Keratinocyte (primary cell): ENCODE results near the gene PHACTR2. TPM values are rescaled to one million over a fixed set of nuclear protein-coding genes. Genes with fewer than 3 reads are reported as not detected.

Source experiments
- DNase-seq: peaks from one replicate; pipeline ENCODE4 v3.0.0-alpha.2; 2011; ENCODE audit warnings: low read depth, missing footprints, low spot score
- FAIRE-seq: peaks from 2 replicates; lab custom pipeline; 2011; peaks lifted over from hg19 to GRCh38; lab: Jason Lieb, UNC
- H2AFZ ChIP-seq: 2 replicates; pipeline ENCODE4 v1.6.0; 2012; ENCODE audit warnings: low read length, control low read depth, inconsistent platforms; ENCODE audit not compliant: control insufficient read depth
- H3K27ac ChIP-seq: 2 replicates; pipeline ENCODE4 v1.5.1; 2011; ENCODE audit warnings: low read length; ENCODE audit not compliant: control insufficient read depth, insufficient read depth
- H3K27me3 ChIP-seq: 3 replicates; pipeline ENCODE4 v1.6.0; 2011; ENCODE audit warnings: low read length; ENCODE audit not compliant: control insufficient read depth, insufficient read depth; ENCODE audit errors: extremely low read depth
- H3K36me3 ChIP-seq, 2 experiments: 2 replicates in 1 of 2; 3 replicates in 1 of 2; pipeline ENCODE4 v1.5.1; 2011; ENCODE audit warnings: low read length in 2 of 2, mild to moderate bottlenecking in 1 of 2; ENCODE audit not compliant: control insufficient read depth in 2 of 2, insufficient read depth in 2 of 2; ENCODE audit errors: extremely low read depth in 1 of 2
- H3K4me1 ChIP-seq: 3 replicates; pipeline ENCODE4 v1.5.1; 2011; ENCODE audit warnings: low read length; ENCODE audit not compliant: control insufficient read depth, insufficient read depth; ENCODE audit errors: extremely low read depth
- H3K4me2 ChIP-seq: 3 replicates; pipeline ENCODE4 v1.6.0; 2011; ENCODE audit warnings: low read depth, low read length; ENCODE audit not compliant: control insufficient read depth, insufficient read depth; ENCODE audit errors: extremely low read depth
- H3K4me3 ChIP-seq, 3 experiments: fragments of 200-600 bp in 1 of 3; sonication (generic) in 1 of 3; 2 replicates in 2 of 3; 3 replicates in 1 of 3; pipeline ENCODE4 v1.5.1; 2011 to 2016; ENCODE audit warnings: low read length in 3 of 3, mild to moderate bottlenecking in 3 of 3, control low read depth in 2 of 3, inconsistent platforms in 1 of 3, low read depth in 1 of 3, mixed read lengths in 1 of 3, mixed run types in 1 of 3, moderate library complexity in 1 of 3; ENCODE audit not compliant: control insufficient read depth in 2 of 3, insufficient read depth in 2 of 3; ENCODE audit errors: extremely low read depth in 1 of 3
- H3K79me2 ChIP-seq: 2 replicates; pipeline ENCODE4 v1.6.0; 2012; ENCODE audit warnings: low read length; ENCODE audit not compliant: control insufficient read depth, insufficient read depth
- H3K9ac ChIP-seq: 3 replicates; pipeline ENCODE4 v1.6.0; 2011; ENCODE audit warnings: low read length; ENCODE audit not compliant: control insufficient read depth, insufficient read depth; ENCODE audit errors: extremely low read depth
- H3K9me1 ChIP-seq: 3 replicates; pipeline ENCODE4 v1.6.0; 2011; ENCODE audit warnings: low read length; ENCODE audit not compliant: control insufficient read depth, insufficient read depth; ENCODE audit errors: extremely low read depth
- H3K9me3 ChIP-seq: 2 replicates; pipeline ENCODE4 v1.5.1; 2012; ENCODE audit warnings: low read depth, low read length; ENCODE audit not compliant: control insufficient read depth
- H4K20me1 ChIP-seq: 3 replicates; pipeline ENCODE4 v1.6.0; 2011; ENCODE audit warnings: low read length; ENCODE audit not compliant: control insufficient read depth, insufficient read depth; ENCODE audit errors: extremely low read depth
- EZH2 ChIP-seq: IDR thresholded peaks from one replicate; pipeline ENCODE4 v1.6.1; 2012; ENCODE audit warnings: inconsistent platforms, mild to moderate bottlenecking, low read length, moderate library complexity
- dilution Hi-C: fragments of 300-500 bp; cut with MboI; formaldehyde crosslinking; loops from one replicate; pipeline ENCODE4 v1.7.0; 2020; ENCODE audit warnings: low sequenced_read_pairs; ENCODE audit not compliant: extremely low pct_ligation_motif_present
- polyA plus RNA-seq, 5 experiments: library from polyadenylated mRNA; depleted of rRNA in 3 of 5; stranded (reverse) in 3 of 5; stranded (forward) in 1 of 5; unstranded in 1 of 5; fragments of >200 nt; gene quantifications; 1 replicate in 1 of 5; 2 replicates in 3 of 5; 3 replicates in 1 of 5; pipeline versions ENCODE4 v1.2.1 to v1.2.3, GENCODE V29; 2011 to 2012; ENCODE audit warnings: missing spikeins in 2 of 5, low read depth in 1 of 5, low replicate concordance in 1 of 5
- TF ChIP-seq, protein P1 (sequence below), 3 experiments: IDR thresholded peaks in 1 of 3; conservative IDR thresholded peaks in 1 of 3; optimal IDR thresholded peaks in 1 of 3; 2 replicates in 2 of 3; 3 replicates in 1 of 3; pipeline versions ENCODE3 to v1.5.1; 2011; ENCODE audit warnings: low read length in 3 of 3, mild to moderate bottlenecking in 3 of 3, moderate library complexity in 2 of 3, control low read depth in 1 of 3, inconsistent platforms in 1 of 3; ENCODE audit not compliant: insufficient read depth in 2 of 3; ENCODE audit errors: extremely low read depth in 1 of 3

PHACTR2 gene
- polyA plus RNA-seq, 1 donor (not counting 4 experiments of a cell fraction or from before 2014, with no cell fraction given): 9.4 TPM

DNA sequence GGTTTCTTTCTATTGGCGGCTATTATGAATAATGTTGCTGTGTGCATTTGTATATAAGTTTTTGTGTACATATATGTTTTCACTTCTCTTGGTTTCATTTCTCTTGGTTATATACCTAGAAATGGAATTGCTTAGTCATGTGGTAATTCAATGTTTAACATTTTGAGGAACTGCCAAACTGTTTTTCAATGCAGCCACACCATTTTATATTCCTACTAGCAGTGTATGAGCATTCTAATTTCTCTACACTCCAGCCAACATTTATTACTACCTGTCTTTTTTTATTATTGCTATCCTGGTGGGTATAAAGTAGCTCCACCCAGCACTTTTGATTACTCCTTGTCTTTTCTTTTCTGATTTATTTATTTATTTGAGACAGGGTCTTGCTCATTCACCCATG is 54.8 kb downstream of the PHACTR2 start:
- H3K4me2 ChIP-seq: no peak overlapping the region
- no peaks in the 10 kb centered on the region for H3K27me3 ChIP-seq
- H3K9ac ChIP-seq: no peak overlapping the region
- no peak for FAIRE-seq
- H3K9me3 ChIP-seq: no peaks in the 10 kb centered on the region
- H3K4me3 ChIP-seq: no peak overlapping the region
- dilution Hi-C loops: no loop called here
- H3K9me1 ChIP-seq: no peaks in the 10 kb centered on the region
- H4K20me1 ChIP-seq: no peaks in the 10 kb centered on the region
- TF ChIP-seq, protein P1, sequence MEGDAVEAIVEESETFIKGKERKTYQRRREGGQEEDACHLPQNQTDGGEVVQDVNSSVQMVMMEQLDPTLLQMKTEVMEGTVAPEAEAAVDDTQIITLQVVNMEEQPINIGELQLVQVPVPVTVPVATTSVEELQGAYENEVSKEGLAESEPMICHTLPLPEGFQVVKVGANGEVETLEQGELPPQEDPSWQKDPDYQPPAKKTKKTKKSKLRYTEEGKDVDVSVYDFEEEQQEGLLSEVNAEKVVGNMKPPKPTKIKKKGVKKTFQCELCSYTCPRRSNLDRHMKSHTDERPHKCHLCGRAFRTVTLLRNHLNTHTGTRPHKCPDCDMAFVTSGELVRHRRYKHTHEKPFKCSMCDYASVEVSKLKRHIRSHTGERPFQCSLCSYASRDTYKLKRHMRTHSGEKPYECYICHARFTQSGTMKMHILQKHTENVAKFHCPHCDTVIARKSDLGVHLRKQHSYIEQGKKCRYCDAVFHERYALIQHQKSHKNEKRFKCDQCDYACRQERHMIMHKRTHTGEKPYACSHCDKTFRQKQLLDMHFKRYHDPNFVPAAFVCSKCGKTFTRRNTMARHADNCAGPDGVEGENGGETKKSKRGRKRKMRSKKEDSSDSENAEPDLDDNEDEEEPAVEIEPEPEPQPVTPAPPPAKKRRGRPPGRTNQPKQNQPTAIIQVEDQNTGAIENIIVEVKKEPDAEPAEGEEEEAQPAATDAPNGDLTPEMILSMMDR (optimal IDR thresholded peaks at IDR 0.05 in 1 of 3, IDR thresholded peaks at IDR 0.05 in 1 of 3, conservative IDR thresholded peaks at IDR 0.05 in 1 of 3; ENCODE audit: extremely low read depth in 1 of 3, insufficient read depth in 2 of 3, low read length in 3 of 3): no peak
- no peak for TF ChIP-seq EZH2
- no peaks in the 10 kb centered on the region for H3K4me1 ChIP-seq
- no peaks in the 10 kb centered on the region for H3K79me2 ChIP-seq
- no peak overlapping the region for H3K27ac ChIP-seq
- no peak for DNase-seq
- no peaks in the 10 kb centered on the region for H3K36me3 ChIP-seq
- no peak overlapping the region for H2AFZ ChIP-seq

DNA sequence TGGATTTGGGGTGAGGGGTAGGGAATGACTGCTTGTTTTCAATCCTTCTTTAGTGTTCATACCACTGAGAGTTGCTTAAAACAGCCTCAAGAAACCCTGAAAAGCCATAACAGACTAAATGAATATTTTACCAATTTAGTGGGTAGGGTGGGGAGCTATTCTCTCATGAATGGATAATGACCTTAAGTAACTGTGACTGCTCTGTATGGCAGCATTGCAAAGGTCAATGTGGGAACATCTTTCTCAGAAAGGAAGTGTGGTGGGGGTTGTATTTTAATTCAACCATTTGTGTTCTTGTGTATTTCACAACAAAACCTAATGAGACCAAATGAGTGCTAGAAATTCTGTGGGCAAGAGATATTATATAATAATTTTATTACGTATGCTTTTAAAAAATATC is 55.7 kb downstream of the PHACTR2 start:
- no peak for FAIRE-seq
- TF ChIP-seq EZH2: no peak
- TF ChIP-seq, protein P1 (optimal IDR thresholded peaks at IDR 0.05 in 1 of 3, IDR thresholded peaks at IDR 0.05 in 1 of 3, conservative IDR thresholded peaks at IDR 0.05 in 1 of 3; ENCODE audit: extremely low read depth in 1 of 3, insufficient read depth in 2 of 3, low read length in 3 of 3): no peak
- H3K9ac ChIP-seq: no peak overlapping the region
- H3K4me3 ChIP-seq: no peak overlapping the region
- DNase-seq: no peak
- H3K4me2 ChIP-seq: no peak overlapping the region
- H3K9me1 ChIP-seq: no peaks in the 10 kb centered on the region
- H3K9me3 ChIP-seq: no peaks in the 10 kb centered on the region
- no peak overlapping the region for H2AFZ ChIP-seq
- no peaks in the 10 kb centered on the region for H3K79me2 ChIP-seq
- H3K27ac ChIP-seq: no peak overlapping the region
- no peaks in the 10 kb centered on the region for H3K4me1 ChIP-seq
- dilution Hi-C loops: no loop called here
- H3K36me3 ChIP-seq: no peaks in the 10 kb centered on the region
- no peaks in the 10 kb centered on the region for H4K20me1 ChIP-seq
- H3K27me3 ChIP-seq: no peaks in the 10 kb centered on the region
